Esophagus muscularis mucosa (tissue), 4 donors: ENCODE data around the gene PCNT. TPM values are rescaled to one million over a fixed set of nuclear protein-coding genes. Genes with fewer than 3 reads are reported as not detected.
A peak's percentile ranks its signal among the peaks of the same experiment; 100 is the strongest.

Experiments used
- DNase-seq: peaks from one replicate; pipeline ENCODE4 v3.0.0-alpha.2; 2017; ENCODE audit errors: extremely low spot score
- H3K27ac ChIP-seq, 4 donors: fragments of 200-600 bp; sonication (generic); replicated peaks in 1 of 4; 1 replicate in 3 of 4; 2 replicates in 1 of 4; pipeline ENCODE4 v1.5.1; 2016 to 2019; ENCODE audit warnings: mild to moderate bottlenecking in 1 of 4
- H3K27me3 ChIP-seq, 4 donors: fragments of 200-600 bp; sonication (generic); one replicate each; pipeline versions ENCODE4 v1.5.1 to v1.6.0; 2016 to 2019
- H3K36me3 ChIP-seq, 4 donors: fragments of 200-600 bp; sonication (generic); one replicate each; pipeline ENCODE4 v1.5.1; 2016 to 2019
- H3K4me1 ChIP-seq, 4 donors: fragments of 200-600 bp; sonication (generic); one replicate each; pipeline ENCODE4 v1.5.1; 2016 to 2019
- H3K4me3 ChIP-seq, 4 donors: fragments of 200-600 bp; sonication (generic); 1 replicate in 2 of 4; 2 replicates in 2 of 4; pipeline ENCODE4 v1.5.1; 2016 to 2019; ENCODE audit warnings: mild to moderate bottlenecking in 4 of 4, moderate library complexity in 1 of 4
- H3K9me3 ChIP-seq, 4 donors: fragments of 200-600 bp; sonication (generic); 1 replicate in 3 of 4; 2 replicates in 1 of 4; pipeline ENCODE4 v1.5.1; 2016 to 2019
- CTCF ChIP-seq, 3 experiments: fragments of 200-600 bp in 2 of 3; fragments of 450-650 bp in 1 of 3; sonication (generic) in 2 of 3; IDR thresholded peaks; one replicate each; pipeline ENCODE4 v1.5.1; 2017 to 2019; ENCODE audit warnings: antibody characterized with exemption in 3 of 3, mild to moderate bottlenecking in 2 of 3, moderate library complexity in 1 of 3
- EP300 ChIP-seq: sonication (generic); formaldehyde crosslinking; IDR thresholded peaks from one replicate; pipeline ENCODE4 v1.6.1; 2017; ENCODE audit warnings: antibody characterized with exemption
- POLR2A ChIP-seq: fragments of 450-650 bp; IDR thresholded peaks from one replicate; pipeline ENCODE4 v1.6.1; 2017; ENCODE audit warnings: antibody characterized with exemption, moderate library complexity, mild to moderate bottlenecking, low read depth
- POLR2AphosphoS5 ChIP-seq, 2 donors: sonication (generic); formaldehyde crosslinking; IDR thresholded peaks; one replicate each; pipeline ENCODE4 v1.6.1; 2017; ENCODE audit warnings: antibody characterized with exemption in 2 of 2
- WGBS: methylation state at CpG from one replicate; pipeline ENCODE4 v1.1.5; 2018; 5-methylcytosine and 5-hydroxymethylcytosine counted together
- intact Hi-C: fragments of 100-400 bp; cut with DNase I; formaldehyde crosslinking; loops from one replicate; pipeline ENCODE4 v1.15.1; 2023
- total RNA-seq, 4 donors: library from RNA; depleted of rRNA; stranded (reverse); fragments of >200 nt; gene quantifications; one replicate each; pipeline versions ENCODE4 v1.1.0 to v1.2.1, GENCODE V29; 2016

The PCNT gene
- total RNA-seq, 4 donors from 2014 or later, result 21.2 to 35.1 (median 24.7) TPM

DNA sequence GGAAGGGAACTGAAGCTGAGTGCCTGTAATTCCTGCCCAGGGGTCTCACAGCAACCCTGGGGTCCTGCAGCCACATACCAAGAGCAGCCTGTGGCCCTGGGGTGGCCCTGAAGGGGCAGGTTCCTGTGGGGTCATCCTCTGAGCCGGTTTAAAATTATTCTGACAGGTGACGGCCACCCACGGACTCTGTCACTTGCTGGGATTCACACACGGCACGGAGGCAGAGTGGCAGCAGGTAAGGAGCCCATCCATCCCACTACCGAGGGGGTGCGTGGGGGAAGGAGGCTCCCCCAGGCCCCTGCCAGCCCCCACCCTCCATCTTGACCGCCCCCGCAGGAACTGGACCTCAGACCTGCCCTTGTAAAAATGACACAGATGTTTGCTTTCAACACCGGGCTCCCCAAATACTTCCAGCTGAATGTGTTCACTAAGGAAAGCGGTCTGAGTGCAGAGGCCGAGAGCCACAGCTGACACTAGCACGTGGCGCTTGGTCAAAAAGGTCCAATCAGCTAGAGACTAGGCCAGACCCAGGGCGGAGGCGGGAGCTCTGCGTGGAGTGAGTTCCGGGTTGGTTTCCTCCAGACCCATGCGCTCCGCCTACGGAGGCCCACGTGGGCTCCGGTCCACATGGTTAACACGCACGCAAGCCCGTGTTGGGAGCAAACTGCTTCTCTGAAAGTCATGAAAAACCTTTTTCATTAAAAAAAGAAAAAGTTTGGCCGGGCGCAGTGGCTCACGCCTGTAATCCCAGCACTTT lies 27.8 kb upstream of the PCNT start:
- Histone ChIP-seq H3K9me3 (no peaks in the 10 kb centered on the region), H3K36me3 (peaks cover 0 to 19% (median 14%) of the 10 kb centered on the region in 4 donors), H3K27me3 (peaks cover 0 to 58% (median 4%) of the 10 kb centered on the region in 4 donors), H3K27ac (peak overlapping the region; percentile 53 to 69 (median 62)), H3K4me3 (peak overlapping the region in 3 of 4 donors; percentile 6 to 52 (median 33)), H3K4me1 (peaks cover 14 to 35% (median 28%) of the 10 kb centered on the region in 4 donors)
- peak; percentile 97 for DNase-seq
- TF ChIP-seq POLR2AphosphoS5 (IDR thresholded peaks at IDR 0.05), result peak; percentile 35 to 50
- no peak for TF ChIP-seq CTCF (IDR thresholded peaks at IDR 0.05)
- 60% methylated on average over 27 of the region's 29 CpGs for whole genome bisulfite sequencing
- intact Hi-C loops, result no loop called here

GRCh38 chr21:46297338-46298271 lies 26.4 kb upstream of the PCNT start:
- Histone ChIP-seq H3K4me1 (peaks cover 14 to 35% (median 28%) of the 10 kb centered on the region in 4 donors), H3K27me3 (peaks cover 0 to 69% (median 4%) of the 10 kb centered on the region in 4 donors), H3K36me3 (peaks cover 0 to 19% (median 8%) of the 10 kb centered on the region in 4 donors), H3K4me3 (peak overlapping the region; percentile 46 to 58 (median 52)), H3K27ac (peak overlapping the region; percentile 52 to 69 (median 62)), H3K9me3 (no peaks in the 10 kb centered on the region)
- no peak for TF ChIP-seq EP300
- TF ChIP-seq POLR2AphosphoS5 (IDR thresholded peaks at IDR 0.05), result no peak
- 3% methylated on average over 54 of the region's 84 CpGs for WGBS
- no peak for DNase-seq
- intact Hi-C loops, result no loop called here

- H3K27ac ChIP-seq, result no peak overlapping the region
- peaks cover 14 to 35% (median 28%) of the 10 kb centered on the region in 4 donors for H3K4me1 ChIP-seq
- TF ChIP-seq EP300 (no peak), POLR2A (no peak), CTCF (IDR thresholded peaks at IDR 0.05) (no peak), POLR2AphosphoS5 (IDR thresholded peaks at IDR 0.05) (no peak)
- peaks cover 0 to 69% (median 4%) of the 10 kb centered on the region in 4 donors for H3K27me3 ChIP-seq
- intact Hi-C loops, result no loop called here
- 87% methylated on average over 5 of the region's 9 CpGs for WGBS
- no peak overlapping the region for H3K4me3 ChIP-seq
- peaks cover 0 to 20% (median 8%) of the 10 kb centered on the region in 4 donors for H3K36me3 ChIP-seq
- no peaks in the 10 kb centered on the region for H3K9me3 ChIP-seq
- DNase-seq, result no peak
These were observed 24.8 kb upstream of the PCNT start for GRCh38 chr21:46299167-46299566.

DNA sequence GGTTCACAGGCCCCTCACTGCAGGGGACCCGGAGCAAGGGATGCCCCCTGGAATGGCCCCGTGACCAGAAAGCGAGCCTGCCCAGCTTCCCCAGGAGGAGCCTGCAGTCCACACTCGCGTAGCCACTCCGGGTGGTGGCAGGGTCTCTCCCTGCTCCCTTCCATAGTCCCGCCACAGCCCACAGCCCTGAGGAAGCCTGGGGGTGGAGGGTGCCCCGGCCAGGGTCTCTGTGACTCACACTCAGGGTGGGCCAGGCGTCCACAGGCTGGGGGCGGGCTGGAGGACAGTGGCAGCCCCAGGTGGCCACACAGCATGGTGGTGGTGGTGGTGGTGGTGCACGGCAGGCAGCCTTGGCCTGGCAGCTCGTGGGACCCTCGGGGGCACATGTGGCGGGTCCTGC lies 22.2 kb upstream of the PCNT start:
- no peak overlapping the region for H3K4me3 ChIP-seq
- H3K4me1 ChIP-seq, result peaks cover 9 to 16% (median 14%) of the 10 kb centered on the region in 4 donors
- TF ChIP-seq CTCF (IDR thresholded peaks at IDR 0.05) (no peak), EP300 (no peak), POLR2A (no peak), POLR2AphosphoS5 (IDR thresholded peaks at IDR 0.05) (no peak)
- no peaks in the 10 kb centered on the region for H3K9me3 ChIP-seq
- peaks cover 0 to 54% (median 4%) of the 10 kb centered on the region in 4 donors for H3K27me3 ChIP-seq
- intact Hi-C loops, result no loop called here
- no peak for DNase-seq
- peaks cover 0 to 34% (median 12%) of the 10 kb centered on the region in 4 donors for H3K36me3 ChIP-seq
- WGBS, result no CpG with 5 or more reads among the region's 14 CpGs
- no peak overlapping the region for H3K27ac ChIP-seq

DNA sequence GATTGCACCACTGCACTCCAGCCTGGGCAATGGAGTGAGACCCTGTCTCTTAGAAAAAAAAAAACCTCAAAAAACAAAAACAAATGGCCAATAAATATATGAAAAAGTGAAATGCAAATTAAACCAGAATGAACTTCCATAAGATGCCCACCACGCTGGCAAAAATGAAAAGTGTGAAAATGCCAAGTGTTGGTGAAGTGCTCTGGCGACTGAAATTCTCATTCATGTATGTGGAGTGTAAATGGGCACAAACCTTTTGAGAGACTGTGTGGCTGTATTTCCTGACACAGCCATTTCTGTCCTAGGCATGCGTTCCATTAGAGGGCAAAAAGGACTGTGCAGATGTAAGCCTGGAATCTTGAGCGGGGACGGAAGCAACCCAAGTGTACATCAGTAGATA lies 19.5 kb upstream of the PCNT start:
- intact Hi-C loops, result no loop called here
- no peak for DNase-seq
- H3K4me3 ChIP-seq, result no peak overlapping the region
- H3K4me1 ChIP-seq, result no peaks in the 10 kb centered on the region
- H3K27ac ChIP-seq, result no peak overlapping the region
- H3K9me3 ChIP-seq, result no peaks in the 10 kb centered on the region
- no peak for TF ChIP-seq POLR2AphosphoS5 (IDR thresholded peaks at IDR 0.05)
- H3K36me3 ChIP-seq, result peaks cover 0 to 52% (median 10%) of the 10 kb centered on the region in 4 donors
- WGBS, result 95% methylated on average over 5 of the region's 5 CpGs
- peaks cover 0 to 27% (median 0%) of the 10 kb centered on the region in 4 donors for H3K27me3 ChIP-seq
